Peyer's patch (tissue), 4 donors: Measurements from ENCODE around the gene SPON2.

Source experiments
- CTCF ChIP-seq, 6 experiments: fragments of 450-650 bp in 4 of 6; fragments of 200-600 bp in 2 of 6; sonication (generic) in 1 of 6; IDR thresholded peaks; one replicate each; pipeline ENCODE4 v1.5.1; 2017 to 2019; ENCODE audit warnings: antibody characterized with exemption in 6 of 6, mild to moderate bottlenecking in 3 of 6, moderate library complexity in 1 of 6
- POLR2A ChIP-seq, 2 donors: fragments of 450-650 bp; IDR thresholded peaks; one replicate each; pipeline ENCODE4 v1.5.1; 2017; ENCODE audit warnings: antibody characterized with exemption in 2 of 2, mild to moderate bottlenecking in 2 of 2, moderate library complexity in 2 of 2

DNA sequence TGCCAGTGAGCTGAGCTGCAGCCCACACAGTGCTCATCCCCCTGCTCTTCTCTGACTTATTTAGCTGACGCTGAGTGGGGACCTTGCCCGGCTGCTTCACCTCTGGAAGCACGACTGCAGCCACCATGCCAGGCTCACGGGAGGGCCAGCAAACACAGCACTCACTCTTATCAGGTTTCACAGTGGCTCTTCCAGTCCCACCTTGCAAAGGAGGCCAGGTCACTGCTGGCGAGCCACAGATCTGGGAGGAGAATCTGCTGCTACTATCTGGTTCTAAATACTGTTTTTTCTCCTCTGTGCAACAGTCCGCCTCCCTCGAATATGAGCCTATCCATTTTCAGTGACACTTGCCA, 6.7 kb upstream of the SPON2 start:
- TF ChIP-seq POLR2A (IDR thresholded peaks at IDR 0.05): no peak
- TF ChIP-seq CTCF (IDR thresholded peaks at IDR 0.05): no peak
